Mucosa of descending colon (tissue), 3 donors: ENCODE measurements around the gene HAGHL. TPM values are rescaled to one million over a fixed set of nuclear protein-coding genes. Genes with fewer than 3 reads are reported as not detected.
A peak's percentile ranks its signal among the peaks of the same experiment; 100 is the strongest.

Experiments used
- ATAC-seq: fragments of 200-7000 bp; cut with Tn5 transposase; one replicate; pipeline ENCODE4 v1.9.1; 2020; ENCODE audit warnings: mild to moderate bottlenecking, moderate library complexity
- DNase-seq, 3 donors: peaks; one replicate each; pipeline ENCODE4 v3.0.0-alpha.2; 2020
- H3K36me3 ChIP-seq: fragments of 200-600 bp; one replicate; pipeline ENCODE4 v1.8.0; 2021; ENCODE audit warnings: low read depth, mild to moderate bottlenecking
- H3K4me1 ChIP-seq: fragments of 200-600 bp; one replicate; pipeline ENCODE4 v1.8.0; 2021; ENCODE audit warnings: low read depth, mild to moderate bottlenecking
- H3K4me3 ChIP-seq: fragments of 200-600 bp; one replicate; pipeline ENCODE4 v1.8.0; 2021; ENCODE audit warnings: mild to moderate bottlenecking
- H3K9me3 ChIP-seq: fragments of 200-600 bp; one replicate; pipeline ENCODE4 v1.8.0; 2021; ENCODE audit warnings: mild to moderate bottlenecking
- CTCF ChIP-seq: fragments of 200-600 bp; IDR thresholded peaks from one replicate; pipeline ENCODE4 v1.8.0; 2022; ENCODE audit warnings: antibody characterized with exemption, mild to moderate bottlenecking
- intact Hi-C, 2 donors: fragments of 100-400 bp; cut with DNase I in 1 of 2; cut with micrococcal nuclease in 1 of 2; formaldehyde crosslinking; loops; one replicate each; pipeline versions ENCODE4 v1.11.0 to v1.11.1; 2022; cut with DNase I, micrococcal nuclease
- total RNA-seq, 3 donors: library from RNA; stranded (reverse); fragmentation: NEBNext Ultra II Directional in 2 of 3; extraction: Animal tissue kit (Norgen Biotek cat#: 25700) in 2 of 3; gene quantifications; one replicate each; pipeline versions ENCODE4 v1.2.1 to v1.2.4, GENCODE V29; 2021 to 2023
- donor health status: DM: no; HTN: no; CAD: no; lungs with moderate emphysema.
- donor health status: DM: no; HTN: no; CAD: no.
- donor health status: DM: no; HTN: yes; CAD: no.

The HAGHL gene
- total RNA-seq, 3 donors from 2014 or later: 1.9 to 6.6 (median 3.5) TPM

GRCh38 chr16:693364-693763 lies 33.5 kb upstream of the HAGHL start:
- peaks cover 32% of the 10 kb centered on the region for H3K4me1 ChIP-seq
- no peaks in the 10 kb centered on the region for H3K36me3 ChIP-seq
- DNase-seq: no peak
- no peak for TF ChIP-seq CTCF
- no peak overlapping the region for H3K4me3 ChIP-seq
- intact Hi-C loops: no loop called here
- ATAC-seq: no peak
- no peaks in the 10 kb centered on the region for H3K9me3 ChIP-seq

GRCh38 chr16:693766-694165 lies 33.1 kb upstream of the HAGHL start:
- peaks cover 31% of the 10 kb centered on the region for H3K4me1 ChIP-seq
- no peak for ATAC-seq
- no peaks in the 10 kb centered on the region for H3K9me3 ChIP-seq
- no peak for DNase-seq
- intact Hi-C loops: no loop called here
- no peak for TF ChIP-seq CTCF
- H3K4me3 ChIP-seq: no peak overlapping the region
- H3K36me3 ChIP-seq: no peaks in the 10 kb centered on the region

GRCh38 chr16:694187-694862 lies 32.6 kb upstream of the HAGHL start:
- no peak for ATAC-seq
- intact Hi-C loops: no loop called here
- DNase-seq: no peak
- no peak for TF ChIP-seq CTCF
- no peak overlapping the region for H3K4me3 ChIP-seq
- H3K4me1 ChIP-seq: peaks cover 25% of the 10 kb centered on the region
- H3K9me3 ChIP-seq: no peaks in the 10 kb centered on the region
- H3K36me3 ChIP-seq: no peaks in the 10 kb centered on the region

GRCh38 chr16:694863-695354 lies 32.0 kb upstream of the HAGHL start:
- intact Hi-C loops: no loop called here
- peak in 1 of 3 donors; percentile 79 for DNase-seq
- no peak for TF ChIP-seq CTCF
- H3K4me3 ChIP-seq: no peak overlapping the region
- H3K9me3 ChIP-seq: no peaks in the 10 kb centered on the region
- no peaks in the 10 kb centered on the region for H3K36me3 ChIP-seq
- H3K4me1 ChIP-seq: peaks cover 20% of the 10 kb centered on the region
- no peak for ATAC-seq

GRCh38 chr16:695355-696089 lies 31.4 kb upstream of the HAGHL start:
- no peaks in the 10 kb centered on the region for H3K9me3 ChIP-seq
- intact Hi-C loops: no loop called here
- H3K36me3 ChIP-seq: no peaks in the 10 kb centered on the region
- no peak overlapping the region for H3K4me3 ChIP-seq
- DNase-seq (peak; percentile 92 to 93 (median 93)), ATAC-seq (peak; percentile 89)
- TF ChIP-seq CTCF: no peak
- H3K4me1 ChIP-seq: peaks cover 20% of the 10 kb centered on the region
